Effector CD8-positive, alpha-beta T cell (primary cell): Measurements from ENCODE around the gene ATP6V0D1.

Experiments
- DNase-seq: peaks from one replicate; lab custom pipeline; 2025; lab: John Stamatoyannopoulos, UW

ATP6V0D1 gene

GRCh38 chr16:67393111-67393787, 87.7 kb downstream of the ATP6V0D1 start, which contains the start of gene TPPP3:
Gene TPPP3 (minus strand): TSS chr16:67393498. CDS start chr16:67391111, 2,387 bp downstream.
- DNase-seq, result peak; percentile 13

DNA sequence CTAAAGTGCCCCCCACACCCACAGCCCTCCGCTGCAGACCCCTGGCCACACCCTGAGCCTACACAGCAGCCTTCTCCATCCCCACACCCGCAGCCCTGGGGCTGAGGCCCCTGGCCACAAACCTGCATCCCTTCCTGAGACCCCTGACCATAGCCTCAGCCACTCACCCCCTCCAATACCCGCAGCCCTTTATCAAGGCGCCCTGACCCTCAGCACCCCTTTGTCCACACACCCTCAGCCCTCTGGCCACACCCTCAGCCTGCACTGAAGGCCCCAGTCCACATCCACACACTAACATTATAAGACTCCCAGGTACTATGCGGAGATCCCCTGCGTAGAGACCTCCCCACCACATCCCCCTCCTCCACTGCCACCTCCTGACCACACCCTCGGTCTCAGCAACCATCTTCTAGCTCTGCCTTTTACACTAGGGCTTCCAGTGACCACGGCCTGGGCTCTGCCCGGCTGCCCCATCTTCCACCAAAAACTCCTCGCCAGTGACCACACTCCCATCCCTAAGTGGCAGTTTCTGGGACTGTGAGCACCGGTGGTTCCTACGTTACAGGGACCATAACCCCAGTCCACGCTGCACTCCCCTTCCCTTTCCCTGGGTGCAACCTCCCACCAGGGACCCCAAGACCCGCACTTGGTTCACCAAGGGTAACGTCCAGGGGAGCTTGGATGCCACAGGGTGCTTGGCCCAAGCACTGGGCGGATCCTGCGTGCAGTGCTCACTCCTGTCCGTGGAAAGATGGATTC, 88.5 kb downstream of the ATP6V0D1 start:
- DNase-seq, result no peak

DNA sequence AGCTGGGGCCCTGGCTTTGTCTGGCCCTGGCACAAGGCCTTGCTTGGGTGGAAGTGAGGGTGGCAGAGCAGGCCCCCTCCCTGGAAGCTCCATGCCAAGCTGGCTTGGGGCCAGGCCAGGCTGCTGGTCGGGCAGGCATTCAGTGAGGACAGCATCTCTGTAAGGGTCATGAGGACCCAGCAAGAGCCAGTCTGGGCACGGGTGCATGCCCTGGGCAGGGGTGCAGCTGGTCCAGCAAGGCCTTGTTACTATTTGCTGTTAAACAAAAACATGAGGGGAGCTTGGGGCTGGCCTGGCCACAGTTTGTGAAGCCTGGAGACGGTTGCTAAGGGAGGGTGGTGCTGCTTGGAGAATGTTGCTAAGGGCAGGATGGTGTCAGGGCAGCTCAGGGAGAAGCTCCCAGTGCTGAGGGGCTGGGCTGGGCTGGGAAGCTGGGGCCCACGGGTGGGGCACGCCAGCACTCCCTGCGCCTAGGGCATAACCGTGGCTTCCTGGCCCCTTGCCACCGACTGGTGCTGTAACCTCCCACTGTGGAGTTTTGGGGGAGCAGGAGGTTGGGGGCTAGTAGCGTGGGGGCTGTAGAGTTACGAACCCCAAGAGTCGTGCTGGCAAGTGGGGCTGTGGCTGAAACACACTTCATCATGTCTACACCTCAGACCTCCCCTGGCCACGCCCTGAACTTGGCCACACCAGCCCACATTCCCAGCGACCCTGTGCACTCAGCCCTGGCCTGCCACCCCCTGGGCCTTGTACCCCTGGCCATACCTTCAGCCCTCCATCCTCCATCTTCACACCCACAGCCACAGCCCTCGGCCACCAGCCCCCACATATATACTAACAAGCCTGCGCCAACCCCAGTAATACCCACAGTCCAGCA, 89.3 kb downstream of the ATP6V0D1 start:
- DNase-seq, result no peak

DNA sequence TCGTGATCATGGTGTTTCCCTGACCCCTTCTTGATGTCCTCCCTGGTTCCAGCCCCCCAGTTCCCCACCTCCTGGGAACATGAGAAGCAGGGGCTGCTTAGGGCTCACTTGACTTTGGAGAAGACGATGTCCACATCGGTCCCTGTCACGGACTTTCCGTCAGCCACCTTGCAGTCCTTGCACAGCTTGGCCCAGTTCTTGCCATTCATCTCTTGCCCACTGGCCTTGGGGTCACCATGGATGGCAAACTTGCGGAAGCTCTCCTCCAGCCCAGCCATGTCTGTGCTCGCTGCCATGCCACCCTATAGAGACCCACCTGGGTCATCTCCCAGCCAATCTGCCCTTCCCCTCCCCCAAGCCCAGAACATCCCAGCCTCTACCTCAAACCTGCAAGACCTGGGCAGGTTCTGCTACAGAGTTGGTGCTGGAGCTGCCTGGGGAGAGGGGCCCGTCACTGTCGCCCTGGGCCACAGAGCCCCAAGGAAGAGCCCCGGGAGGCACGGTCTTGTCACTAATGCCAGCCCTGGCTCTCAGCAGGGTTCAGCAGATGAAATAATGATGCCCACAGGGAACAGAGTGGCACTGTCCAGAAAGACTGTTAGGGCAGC, 90.0 kb downstream of the ATP6V0D1 start:
- no peak for DNase-seq

DNA sequence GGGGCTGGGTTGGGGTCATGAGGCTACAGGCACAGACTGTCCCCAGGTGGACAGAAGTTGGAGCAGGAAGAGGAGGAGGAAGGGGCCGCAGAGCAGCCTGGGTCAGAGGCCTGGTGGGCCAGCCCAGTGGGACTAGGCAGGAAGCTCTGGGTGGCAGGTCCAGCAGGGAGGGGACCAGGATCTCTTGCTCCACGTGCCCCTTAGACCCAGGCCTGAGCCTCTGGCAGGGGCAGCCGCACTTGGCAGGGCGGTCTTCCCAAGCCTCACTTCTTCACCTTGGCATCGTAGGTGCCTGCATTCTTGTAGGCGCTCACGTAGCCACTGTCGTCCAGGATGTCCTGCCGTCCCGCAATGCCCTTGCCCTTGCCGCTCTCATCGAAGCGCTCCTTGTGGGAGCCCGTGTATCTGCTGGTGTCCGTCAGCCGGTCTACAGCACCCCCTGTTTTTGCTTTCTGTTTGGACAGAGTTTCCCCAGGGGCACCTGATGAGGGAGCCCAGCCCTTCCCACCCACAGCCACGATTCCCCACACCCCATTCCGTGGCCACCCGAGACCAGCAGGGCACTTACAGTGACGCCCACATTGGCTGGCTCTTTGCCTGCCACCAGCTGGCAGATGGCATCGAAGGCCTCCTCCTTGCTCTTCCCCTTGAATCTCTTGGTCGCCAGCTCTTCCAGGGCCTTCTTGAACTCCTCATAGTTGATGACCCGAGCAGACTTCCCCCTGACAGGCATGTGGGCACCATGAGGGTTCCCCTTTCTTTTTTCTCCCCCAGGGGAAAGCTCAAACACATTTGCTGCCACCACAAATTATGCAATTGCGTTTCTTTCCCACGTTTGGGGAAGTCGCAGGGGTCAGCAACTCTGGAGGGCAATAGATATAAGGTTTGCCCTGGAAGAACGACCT, 90.8 kb downstream of the ATP6V0D1 start:
- DNase-seq, result no peak

GRCh38 chr16:67388591-67388990, 92.4 kb downstream of the ATP6V0D1 start:
- no peak for DNase-seq

GRCh38 chr16:67388191-67388590, 92.8 kb downstream of the ATP6V0D1 start:
- DNase-seq, result no peak
